ENCODE measurements around the gene PODN. TPM values are rescaled to one million over a fixed set of nuclear protein-coding genes. Genes with fewer than 3 reads are reported as not detected.

Gene PODN
- total RNA-seq, 1 experiment from 2014 or later, result not detected

- no peaks in the 10 kb centered on the region for H3K9me3 ChIP-seq (ENCODE audit: low read depth, low read length, poor library complexity, severe bottlenecking)
- no peak overlapping the region for H3K27ac ChIP-seq (ENCODE audit: low read depth, low read length, poor library complexity, severe bottlenecking)
- intact Hi-C loops (cut with micrococcal nuclease; ENCODE audit: unreplicated experiment), result no loop called here
- no peak for TF ChIP-seq EZH2 (IDR thresholded peaks at IDR 0.05; ENCODE audit: borderline replicate concordance, low read depth, low read length, poor library complexity, severe bottlenecking)
- no peak for TF ChIP-seq CTCF (conservative IDR thresholded peaks at IDR 0.05; ENCODE audit: low read depth, low read length)
- no peak overlapping the region for H3K4me3 ChIP-seq (ENCODE audit: low read depth, low read length, poor library complexity, severe bottlenecking)
- ChIA-PET POLR2A (ENCODE audit: low non-redundant PET) (no interaction called here), CTCF (no interaction called here)
- H3K27me3 ChIP-seq (replicated peaks; ENCODE audit: insufficient read depth, low read depth, low read length, poor library complexity), result no peaks in the 10 kb centered on the region
- BruUV-seq (replicated peaks), result no TSS peak
- no peaks in the 10 kb centered on the region for H3K4me1 ChIP-seq (ENCODE audit: insufficient read depth, low read length, poor library complexity, severe bottlenecking)
- no peaks in the 10 kb centered on the region for H3K36me3 ChIP-seq (ENCODE audit: insufficient read depth, low read length, poor library complexity, severe bottlenecking)
- no peak for DNase-seq (ENCODE audit: low spot score)
Measured at GRCh38 chr1:53089478-53090226, 27.6 kb downstream of the PODN start.

GRCh38 chr1:53090227-53091147 lies 28.5 kb downstream of the PODN start:
- ChIA-PET POLR2A (ENCODE audit: low non-redundant PET) (no interaction called here), CTCF (no interaction called here)
- Histone ChIP-seq H3K27me3 (replicated peaks; ENCODE audit: insufficient read depth, low read depth, low read length, poor library complexity) (no peaks in the 10 kb centered on the region), H3K36me3 (ENCODE audit: insufficient read depth, low read length, poor library complexity, severe bottlenecking) (no peaks in the 10 kb centered on the region), H3K27ac (ENCODE audit: low read depth, low read length, poor library complexity, severe bottlenecking) (no peak overlapping the region), H3K9me3 (ENCODE audit: low read depth, low read length, poor library complexity, severe bottlenecking) (no peaks in the 10 kb centered on the region), H3K4me3 (ENCODE audit: low read depth, low read length, poor library complexity, severe bottlenecking) (no peak overlapping the region), H3K4me1 (ENCODE audit: insufficient read depth, low read length, poor library complexity, severe bottlenecking) (no peaks in the 10 kb centered on the region)
- TF ChIP-seq CTCF (conservative IDR thresholded peaks at IDR 0.05; ENCODE audit: low read depth, low read length) (no peak), EZH2 (IDR thresholded peaks at IDR 0.05; ENCODE audit: borderline replicate concordance, low read depth, low read length, poor library complexity, severe bottlenecking) (no peak)
- BruUV-seq (replicated peaks), result no TSS peak
- intact Hi-C loops (cut with micrococcal nuclease; ENCODE audit: unreplicated experiment), result no loop called here
- no peak for DNase-seq (ENCODE audit: low spot score)

- BruUV-seq (replicated peaks), result no TSS peak
- no peaks in the 10 kb centered on the region for H3K36me3 ChIP-seq (ENCODE audit: insufficient read depth, low read length, poor library complexity, severe bottlenecking)
- no peaks in the 10 kb centered on the region for H3K27me3 ChIP-seq (replicated peaks; ENCODE audit: insufficient read depth, low read depth, low read length, poor library complexity)
- ChIA-PET POLR2A (ENCODE audit: low non-redundant PET) (no interaction called here), CTCF (no interaction called here)
- intact Hi-C loops (cut with micrococcal nuclease; ENCODE audit: unreplicated experiment), result no loop called here
- DNase-seq (ENCODE audit: low spot score), result no peak
- H3K4me3 ChIP-seq (ENCODE audit: low read depth, low read length, poor library complexity, severe bottlenecking), result no peak overlapping the region
- no peaks in the 10 kb centered on the region for H3K4me1 ChIP-seq (ENCODE audit: insufficient read depth, low read length, poor library complexity, severe bottlenecking)
- TF ChIP-seq EZH2 (IDR thresholded peaks at IDR 0.05; ENCODE audit: borderline replicate concordance, low read depth, low read length, poor library complexity, severe bottlenecking) (no peak), CTCF (conservative IDR thresholded peaks at IDR 0.05; ENCODE audit: low read depth, low read length) (no peak)
- no peaks in the 10 kb centered on the region for H3K9me3 ChIP-seq (ENCODE audit: low read depth, low read length, poor library complexity, severe bottlenecking)
- no peak overlapping the region for H3K27ac ChIP-seq (ENCODE audit: low read depth, low read length, poor library complexity, severe bottlenecking)
Measured at GRCh38 chr1:53091841-53092645, 30.0 kb downstream of the PODN start.

All from A673 (cell line).